Measurements from ENCODE around the gene CSPG5.

The CSPG5 gene

GRCh38 chr3:47581835-47582234 is 3.2 kb upstream of the CSPG5 start:
- no peak overlapping the region for H3K9ac ChIP-seq (ENCODE audit: low read length)
- H3K4me1 ChIP-seq (ENCODE audit: control insufficient read depth, low read depth, low read length) = no peaks in the 10 kb centered on the region
- H3K4me3 ChIP-seq (ENCODE audit: low read length) = no peak overlapping the region
- no peak overlapping the region for H3K27ac ChIP-seq (ENCODE audit: low read length)
- H3K27me3 ChIP-seq (ENCODE audit: control insufficient read depth, insufficient read depth, low read length) = peaks cover 27% of the 10 kb centered on the region
- peaks cover 17% of the 10 kb centered on the region for H3K36me3 ChIP-seq (ENCODE audit: control insufficient read depth, low read depth, low read length)
- H3K9me3 ChIP-seq (ENCODE audit: control insufficient read depth, low read depth, low read length) = no peaks in the 10 kb centered on the region

GRCh38 chr3:47581422-47581821 is 2.8 kb upstream of the CSPG5 start:
- Histone ChIP-seq H3K36me3 (ENCODE audit: control insufficient read depth, low read depth, low read length) (peaks cover 13% of the 10 kb centered on the region), H3K27me3 (ENCODE audit: control insufficient read depth, insufficient read depth, low read length) (peaks cover 31% of the 10 kb centered on the region), H3K4me1 (ENCODE audit: control insufficient read depth, low read depth, low read length) (no peaks in the 10 kb centered on the region), H3K27ac (ENCODE audit: low read length) (no peak overlapping the region), H3K4me3 (ENCODE audit: low read length) (no peak overlapping the region), H3K9me3 (ENCODE audit: control insufficient read depth, low read depth, low read length) (no peaks in the 10 kb centered on the region), H3K9ac (ENCODE audit: low read length) (no peak overlapping the region)

- Histone ChIP-seq H3K4me3 (ENCODE audit: low read length) (no peak overlapping the region), H3K27me3 (ENCODE audit: control insufficient read depth, insufficient read depth, low read length) (peaks cover 33% of the 10 kb centered on the region), H3K4me1 (ENCODE audit: control insufficient read depth, low read depth, low read length) (no peaks in the 10 kb centered on the region), H3K36me3 (ENCODE audit: control insufficient read depth, low read depth, low read length) (peaks cover 3% of the 10 kb centered on the region), H3K9me3 (ENCODE audit: control insufficient read depth, low read depth, low read length) (no peaks in the 10 kb centered on the region), H3K27ac (ENCODE audit: low read length) (no peak overlapping the region), H3K9ac (ENCODE audit: low read length) (no peak overlapping the region)
These were observed 1.8 kb upstream of the CSPG5 start for GRCh38 chr3:47580481-47580880.

GRCh38 chr3:47579875-47580274 is 1.2 kb upstream of the CSPG5 start:
- H3K27me3 ChIP-seq (ENCODE audit: control insufficient read depth, insufficient read depth, low read length) = peaks cover 33% of the 10 kb centered on the region
- H3K9ac ChIP-seq (ENCODE audit: low read length) = no peak overlapping the region
- no peak overlapping the region for H3K4me3 ChIP-seq (ENCODE audit: low read length)
- H3K9me3 ChIP-seq (ENCODE audit: control insufficient read depth, low read depth, low read length) = no peaks in the 10 kb centered on the region
- no peaks in the 10 kb centered on the region for H3K36me3 ChIP-seq (ENCODE audit: control insufficient read depth, low read depth, low read length)
- H3K27ac ChIP-seq (ENCODE audit: low read length) = no peak overlapping the region
- no peaks in the 10 kb centered on the region for H3K4me1 ChIP-seq (ENCODE audit: control insufficient read depth, low read depth, low read length)

- no peaks in the 10 kb centered on the region for H3K36me3 ChIP-seq (ENCODE audit: control insufficient read depth, low read depth, low read length)
- H3K27ac ChIP-seq (ENCODE audit: low read length) = no peak overlapping the region
- no peaks in the 10 kb centered on the region for H3K9me3 ChIP-seq (ENCODE audit: control insufficient read depth, low read depth, low read length)
- peaks cover 33% of the 10 kb centered on the region for H3K27me3 ChIP-seq (ENCODE audit: control insufficient read depth, insufficient read depth, low read length)
- H3K4me3 ChIP-seq (ENCODE audit: low read length) = peak overlapping the region; percentile 47
- no peak overlapping the region for H3K9ac ChIP-seq (ENCODE audit: low read length)
- no peaks in the 10 kb centered on the region for H3K4me1 ChIP-seq (ENCODE audit: control insufficient read depth, low read depth, low read length)
These were observed 489 bp downstream of the CSPG5 start for GRCh38 chr3:47578119-47578632.

- Histone ChIP-seq H3K4me1 (ENCODE audit: control insufficient read depth, low read depth, low read length) (no peaks in the 10 kb centered on the region), H3K27ac (ENCODE audit: low read length) (no peak overlapping the region), H3K9ac (ENCODE audit: low read length) (no peak overlapping the region), H3K4me3 (ENCODE audit: low read length) (peak overlapping the region; percentile 47), H3K36me3 (ENCODE audit: control insufficient read depth, low read depth, low read length) (no peaks in the 10 kb centered on the region), H3K9me3 (ENCODE audit: control insufficient read depth, low read depth, low read length) (no peaks in the 10 kb centered on the region), H3K27me3 (ENCODE audit: control insufficient read depth, insufficient read depth, low read length) (peaks cover 33% of the 10 kb centered on the region)
These were observed 1.0 kb downstream of the CSPG5 start for GRCh38 chr3:47577583-47578118.

- no peaks in the 10 kb centered on the region for H3K36me3 ChIP-seq (ENCODE audit: control insufficient read depth, low read depth, low read length)
- no peak overlapping the region for H3K27ac ChIP-seq (ENCODE audit: low read length)
- H3K27me3 ChIP-seq (ENCODE audit: control insufficient read depth, insufficient read depth, low read length) = peaks cover 16% of the 10 kb centered on the region
- H3K4me1 ChIP-seq (ENCODE audit: control insufficient read depth, low read depth, low read length) = no peaks in the 10 kb centered on the region
- H3K9me3 ChIP-seq (ENCODE audit: control insufficient read depth, low read depth, low read length) = no peaks in the 10 kb centered on the region
- H3K9ac ChIP-seq (ENCODE audit: low read length) = no peak overlapping the region
- no peak overlapping the region for H3K4me3 ChIP-seq (ENCODE audit: low read length)
These were observed 5.2 kb downstream of the CSPG5 start for GRCh38 chr3:47573190-47574172.

GRCh38 chr3:47571391-47572175 is 7.1 kb downstream of the CSPG5 start:
- no peak overlapping the region for H3K9ac ChIP-seq (ENCODE audit: low read length)
- no peaks in the 10 kb centered on the region for H3K4me1 ChIP-seq (ENCODE audit: control insufficient read depth, low read depth, low read length)
- H3K27me3 ChIP-seq (ENCODE audit: control insufficient read depth, insufficient read depth, low read length) = peaks cover 3% of the 10 kb centered on the region
- no peak overlapping the region for H3K27ac ChIP-seq (ENCODE audit: low read length)
- no peak overlapping the region for H3K4me3 ChIP-seq (ENCODE audit: low read length)
- H3K36me3 ChIP-seq (ENCODE audit: control insufficient read depth, low read depth, low read length) = no peaks in the 10 kb centered on the region
- H3K9me3 ChIP-seq (ENCODE audit: control insufficient read depth, low read depth, low read length) = no peaks in the 10 kb centered on the region

- H3K9me3 ChIP-seq (ENCODE audit: control insufficient read depth, low read depth, low read length) = no peaks in the 10 kb centered on the region
- no peak overlapping the region for H3K4me3 ChIP-seq (ENCODE audit: low read length)
- no peaks in the 10 kb centered on the region for H3K36me3 ChIP-seq (ENCODE audit: control insufficient read depth, low read depth, low read length)
- H3K27me3 ChIP-seq (ENCODE audit: control insufficient read depth, insufficient read depth, low read length) = no peaks in the 10 kb centered on the region
- no peaks in the 10 kb centered on the region for H3K4me1 ChIP-seq (ENCODE audit: control insufficient read depth, low read depth, low read length)
- H3K9ac ChIP-seq (ENCODE audit: low read length) = no peak overlapping the region
- H3K27ac ChIP-seq (ENCODE audit: low read length) = no peak overlapping the region
These were observed 9.8 kb downstream of the CSPG5 start for GRCh38 chr3:47568901-47569300.

GRCh38 chr3:47567149-47567548 is 11.5 kb downstream of the CSPG5 start:
- no peaks in the 10 kb centered on the region for H3K27me3 ChIP-seq (ENCODE audit: control insufficient read depth, insufficient read depth, low read length)
- no peaks in the 10 kb centered on the region for H3K36me3 ChIP-seq (ENCODE audit: control insufficient read depth, low read depth, low read length)
- H3K4me1 ChIP-seq (ENCODE audit: control insufficient read depth, low read depth, low read length) = no peaks in the 10 kb centered on the region
- no peak overlapping the region for H3K4me3 ChIP-seq (ENCODE audit: low read length)
- no peak overlapping the region for H3K27ac ChIP-seq (ENCODE audit: low read length)
- H3K9ac ChIP-seq (ENCODE audit: low read length) = no peak overlapping the region
- H3K9me3 ChIP-seq (ENCODE audit: control insufficient read depth, low read depth, low read length) = no peaks in the 10 kb centered on the region

- H3K9ac ChIP-seq (ENCODE audit: low read length) = no peak overlapping the region
- H3K4me3 ChIP-seq (ENCODE audit: low read length) = no peak overlapping the region
- H3K36me3 ChIP-seq (ENCODE audit: control insufficient read depth, low read depth, low read length) = no peaks in the 10 kb centered on the region
- H3K9me3 ChIP-seq (ENCODE audit: control insufficient read depth, low read depth, low read length) = no peaks in the 10 kb centered on the region
- no peaks in the 10 kb centered on the region for H3K27me3 ChIP-seq (ENCODE audit: control insufficient read depth, insufficient read depth, low read length)
- no peak overlapping the region for H3K27ac ChIP-seq (ENCODE audit: low read length)
- no peaks in the 10 kb centered on the region for H3K4me1 ChIP-seq (ENCODE audit: control insufficient read depth, low read depth, low read length)
These were observed 12.0 kb downstream of the CSPG5 start for GRCh38 chr3:47566667-47567066.

Data from iPS-18a (cell line).